ENCODE data around the gene QPCT. TPM values are rescaled to one million over a fixed set of nuclear protein-coding genes. Genes with fewer than 3 reads are reported as not detected.

The QPCT gene
- total RNA-seq, 4 donors from 2014 or later = 1.5 to 4.8 (median 3.1) TPM

GRCh38 chr2:37361216-37361815 is 16.9 kb downstream of the QPCT start:
- H3K4me3 ChIP-seq = no peak overlapping the region
- H3K27ac ChIP-seq = no peak overlapping the region
- H3K36me3 ChIP-seq = no peaks in the 10 kb centered on the region
- WGBS, 2 donors = 90 to 97% methylated on average over 3 of the region's 3 CpGs
- H3K9me3 ChIP-seq = no peaks in the 10 kb centered on the region
- no peaks in the 10 kb centered on the region for H3K4me1 ChIP-seq
- TF ChIP-seq EP300 (IDR thresholded peaks at IDR 0.05) (no peak), CTCF (IDR thresholded peaks at IDR 0.05) (no peak), POLR2A (IDR thresholded peaks at IDR 0.05) (no peak)
- H3K27me3 ChIP-seq = no peaks in the 10 kb centered on the region
- DNase-seq (ENCODE audit: low spot score in 2 of 2) = no peak

GRCh38 chr2:37361994-37362698 is 17.7 kb downstream of the QPCT start:
- no peak for TF ChIP-seq EP300 (IDR thresholded peaks at IDR 0.05)
- no peak for TF ChIP-seq POLR2A (IDR thresholded peaks at IDR 0.05)
- Histone ChIP-seq H3K27me3 (no peaks in the 10 kb centered on the region), H3K4me3 (no peak overlapping the region), H3K36me3 (no peaks in the 10 kb centered on the region), H3K27ac (no peak overlapping the region), H3K4me1 (no peaks in the 10 kb centered on the region), H3K9me3 (no peaks in the 10 kb centered on the region)
- DNase-seq (ENCODE audit: low spot score in 2 of 2) = no peak
- 92 to 95% methylated on average over 9 of the region's 9 CpGs for WGBS, 2 donors

GRCh38 chr2:37364351-37364750 is 19.9 kb downstream of the QPCT start:
- Histone ChIP-seq H3K9me3 (no peaks in the 10 kb centered on the region), H3K4me3 (no peak overlapping the region)

GRCh38 chr2:37365669-37366068 is 21.2 kb downstream of the QPCT start:
- Histone ChIP-seq H3K36me3 (no peaks in the 10 kb centered on the region), H3K4me3 (no peak overlapping the region), H3K27ac (no peak overlapping the region), H3K4me1 (no peaks in the 10 kb centered on the region), H3K9me3 (no peaks in the 10 kb centered on the region), H3K27me3 (no peaks in the 10 kb centered on the region)
- DNase-seq (ENCODE audit: low spot score in 2 of 2) = no peak
- TF ChIP-seq POLR2A (IDR thresholded peaks at IDR 0.05) = no peak
- TF ChIP-seq EP300 (IDR thresholded peaks at IDR 0.05) = no peak
- TF ChIP-seq CTCF (IDR thresholded peaks at IDR 0.05) = no peak
- 82 to 91% methylated on average over 2 of the region's 2 CpGs for WGBS, 2 donors

More at GRCh38 chr2:37364351-37364750, 19.9 kb downstream of the QPCT start:
- TF ChIP-seq EP300 (IDR thresholded peaks at IDR 0.05) = no peak
- TF ChIP-seq POLR2A (IDR thresholded peaks at IDR 0.05) = no peak
- TF ChIP-seq CTCF (IDR thresholded peaks at IDR 0.05) = no peak
- Histone ChIP-seq H3K27ac (no peak overlapping the region), H3K4me1 (no peaks in the 10 kb centered on the region), H3K36me3 (no peaks in the 10 kb centered on the region), H3K27me3 (no peaks in the 10 kb centered on the region)
- WGBS, 2 donors = 90 to 92% methylated on average over 6 of the region's 6 CpGs
- no peak for DNase-seq (ENCODE audit: low spot score in 2 of 2)

GRCh38 chr2:37366773-37367172 is 22.3 kb downstream of the QPCT start:
- TF ChIP-seq POLR2A (IDR thresholded peaks at IDR 0.05) = no peak
- no peak for TF ChIP-seq EP300 (IDR thresholded peaks at IDR 0.05)
- no peak for TF ChIP-seq CTCF (IDR thresholded peaks at IDR 0.05)
- Histone ChIP-seq H3K36me3 (no peaks in the 10 kb centered on the region), H3K27ac (no peak overlapping the region), H3K4me3 (no peak overlapping the region), H3K27me3 (no peaks in the 10 kb centered on the region), H3K9me3 (no peaks in the 10 kb centered on the region), H3K4me1 (no peaks in the 10 kb centered on the region)
- DNase-seq (ENCODE audit: low spot score in 2 of 2) = no peak
- WGBS, 2 donors = 43 to 47% methylated on average over 4 of the region's 4 CpGs

All from tibial nerve (tissue), 4 donors.